ENCODE measurements around the gene USP13.

DNA sequence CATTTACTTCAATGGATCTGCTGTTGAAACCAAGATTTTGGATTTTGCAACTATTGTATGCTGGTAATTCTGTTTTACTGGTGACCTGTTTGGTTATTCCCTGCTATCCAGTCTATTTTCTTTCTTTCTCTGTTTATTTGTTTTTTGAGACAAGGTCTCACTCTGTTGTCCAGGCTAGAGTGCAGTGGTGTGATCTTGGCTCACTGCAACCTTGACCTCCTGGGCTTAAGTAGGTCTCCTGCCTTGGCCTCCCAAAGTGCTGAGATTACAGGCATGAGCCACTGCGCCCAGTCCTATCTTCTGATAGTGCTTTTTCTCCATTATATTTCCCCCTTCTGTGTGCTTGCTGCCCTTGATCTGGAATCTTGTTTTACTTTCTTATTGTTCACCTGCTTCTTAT, 15.6 kb downstream of the USP13 start:
- TF ChIP-seq, protein P1, sequence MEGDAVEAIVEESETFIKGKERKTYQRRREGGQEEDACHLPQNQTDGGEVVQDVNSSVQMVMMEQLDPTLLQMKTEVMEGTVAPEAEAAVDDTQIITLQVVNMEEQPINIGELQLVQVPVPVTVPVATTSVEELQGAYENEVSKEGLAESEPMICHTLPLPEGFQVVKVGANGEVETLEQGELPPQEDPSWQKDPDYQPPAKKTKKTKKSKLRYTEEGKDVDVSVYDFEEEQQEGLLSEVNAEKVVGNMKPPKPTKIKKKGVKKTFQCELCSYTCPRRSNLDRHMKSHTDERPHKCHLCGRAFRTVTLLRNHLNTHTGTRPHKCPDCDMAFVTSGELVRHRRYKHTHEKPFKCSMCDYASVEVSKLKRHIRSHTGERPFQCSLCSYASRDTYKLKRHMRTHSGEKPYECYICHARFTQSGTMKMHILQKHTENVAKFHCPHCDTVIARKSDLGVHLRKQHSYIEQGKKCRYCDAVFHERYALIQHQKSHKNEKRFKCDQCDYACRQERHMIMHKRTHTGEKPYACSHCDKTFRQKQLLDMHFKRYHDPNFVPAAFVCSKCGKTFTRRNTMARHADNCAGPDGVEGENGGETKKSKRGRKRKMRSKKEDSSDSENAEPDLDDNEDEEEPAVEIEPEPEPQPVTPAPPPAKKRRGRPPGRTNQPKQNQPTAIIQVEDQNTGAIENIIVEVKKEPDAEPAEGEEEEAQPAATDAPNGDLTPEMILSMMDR (IDR thresholded peaks at IDR 0.05), result no peak
- TF ChIP-seq POLR2A (IDR thresholded peaks at IDR 0.05), result no peak

All from testis (tissue), 2 donors.